Caco-2 (cell line): ENCODE results near the gene CREBBP. TPM values are rescaled to one million over a fixed set of nuclear protein-coding genes. Genes with fewer than 3 reads are reported as not detected.

Experiments used
- BruUV-seq: library from RNA; stranded (reverse); fragments of 400-500 nt; replicated peaks from 2 replicates; lab custom pipeline; 2021; lab: Mats Ljungman, UMichigan
- CTCF ChIA-PET: fragments of 300-600 bp; sonication (Branson Sonifier 250); formaldehyde crosslinking; loops from one replicate; lab custom pipeline; 2022; ENCODE audit warnings: antibody characterized with exemption; lab: Charles Lee
- POLR2A ChIA-PET: fragments of 300-600 bp; sonication (Branson Sonifier 250); formaldehyde crosslinking; loops from one replicate; lab custom pipeline; 2022; ENCODE audit warnings: antibody characterized with exemption; lab: Charles Lee
- DNase-seq, 2 experiments: peaks; one replicate each; pipeline versions ENCODE4 v3.0.0 to v3.0.0-alpha.2; 2020 to 2022
- H3K27me3 ChIP-seq: replicated peaks from 2 replicates; pipeline ENCODE4 v1.6.0; 2011; ENCODE audit warnings: low read length; ENCODE audit not compliant: control insufficient read depth, insufficient read depth
- H3K36me3 ChIP-seq: 2 replicates; pipeline ENCODE4 v1.5.1; 2011; ENCODE audit warnings: low read length; ENCODE audit not compliant: control insufficient read depth, insufficient read depth
- H3K4me1 ChIP-seq: fragments of 250-450 bp; sonication (Bioruptor Pico); 2 replicates; pipeline ENCODE4 v1.5.1; 2020; ENCODE audit warnings: mild to moderate bottlenecking
- H3K4me3 ChIP-seq: 2 replicates; pipeline ENCODE4 v1.5.1; 2011; ENCODE audit warnings: low read depth, mild to moderate bottlenecking, control low read depth, low read length
- H3K9me3 ChIP-seq: fragments of 250-450 bp; sonication (Bioruptor Pico); 2 replicates; pipeline ENCODE4 v1.5.1; 2020; ENCODE audit warnings: mild to moderate bottlenecking, moderate library complexity
- H3K27ac Mint-ChIP-seq: one replicate; pipeline ENCODE4 v1.8.0; 2022; ENCODE audit warnings: mixed read lengths; ENCODE audit not compliant: unreplicated experiment
- H3K27me3 Mint-ChIP-seq: one replicate; pipeline ENCODE4 v1.8.0; 2022; ENCODE audit warnings: mixed read lengths; ENCODE audit not compliant: insufficient read depth, unreplicated experiment
- H3K36me3 Mint-ChIP-seq: one replicate; pipeline ENCODE4 v1.8.0; 2022; ENCODE audit warnings: mild to moderate bottlenecking, mixed read lengths; ENCODE audit not compliant: insufficient read depth, unreplicated experiment
- H3K4me1 Mint-ChIP-seq: one replicate; pipeline ENCODE4 v1.8.0; 2022; ENCODE audit warnings: low read depth, mixed read lengths; ENCODE audit not compliant: unreplicated experiment
- H3K4me3 Mint-ChIP-seq: one replicate; pipeline ENCODE4 v1.8.0; 2022; ENCODE audit warnings: mild to moderate bottlenecking, moderate library complexity, mixed read lengths; ENCODE audit not compliant: unreplicated experiment
- H3K9me3 Mint-ChIP-seq: one replicate; pipeline ENCODE4 v1.8.0; 2022; ENCODE audit warnings: mixed read lengths; ENCODE audit not compliant: unreplicated experiment
- CTCF ChIP-seq, 2 experiments: fragments of 200-600 bp in 1 of 2; IDR thresholded peaks; 1 replicate in 1 of 2; 2 replicates in 1 of 2; pipeline versions ENCODE4 v1.5.1 to v1.8.0; 2011 to 2022; ENCODE audit warnings: antibody characterized with exemption in 1 of 2, control low read depth in 1 of 2, inconsistent platforms in 1 of 2, low read depth in 1 of 2, low read length in 1 of 2, mild to moderate bottlenecking in 1 of 2, moderate library complexity in 1 of 2; ENCODE audit not compliant: insufficient read depth in 1 of 2, severe bottlenecking in 1 of 2, unreplicated experiment in 1 of 2
- intact Hi-C: fragments of 100-400 bp; cut with micrococcal nuclease; formaldehyde crosslinking; loops from one replicate; pipeline ENCODE4 v1.10.0; 2022; ENCODE audit not compliant: unreplicated experiment
- total RNA-seq: library from RNA; stranded (reverse); gene quantifications from 2 replicates; pipeline ENCODE4 v1.2.3, GENCODE V29; 2022

CREBBP gene
- total RNA-seq, 1 experiment from 2014 or later: 65.3 TPM

DNA sequence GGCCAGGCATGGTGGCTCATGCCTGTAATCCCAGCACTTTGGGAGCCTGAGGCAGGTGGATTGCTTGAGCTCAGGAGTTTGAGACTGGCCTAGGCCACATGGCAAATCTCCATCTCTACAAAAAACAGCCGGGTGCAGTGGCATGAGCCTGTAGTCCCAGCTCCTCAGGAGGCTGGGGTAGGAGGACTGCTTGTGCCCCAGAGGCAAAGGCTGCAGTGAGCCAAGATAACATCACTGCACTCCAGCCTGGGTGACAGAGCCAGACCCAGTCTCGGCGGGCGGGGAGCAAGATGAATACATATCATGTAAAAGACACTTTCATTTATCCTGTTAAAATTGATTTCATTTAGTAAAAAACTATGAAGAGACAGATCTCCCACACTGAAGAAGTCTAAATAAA lies 54.6 kb downstream of the CREBBP start:
- no peaks in the 10 kb centered on the region for H3K9me3 Mint-ChIP-seq
- peaks cover 25% of the 10 kb centered on the region for H3K36me3 Mint-ChIP-seq
- H3K4me1 Mint-ChIP-seq: peaks cover 9% of the 10 kb centered on the region
- no peak overlapping the region for H3K4me3 ChIP-seq
- intact Hi-C loops: no loop called here
- H3K27ac Mint-ChIP-seq: no peak overlapping the region
- BruUV-seq: no TSS peak
- CTCF ChIA-PET: no interaction called here
- H3K4me3 Mint-ChIP-seq: no peak overlapping the region
- no peaks in the 10 kb centered on the region for H3K36me3 ChIP-seq
- H3K27me3 ChIP-seq: no peaks in the 10 kb centered on the region
- no peak for DNase-seq
- POLR2A ChIA-PET: no interaction called here
- H3K9me3 ChIP-seq: no peaks in the 10 kb centered on the region
- no peaks in the 10 kb centered on the region for H3K4me1 ChIP-seq
- no peak for TF ChIP-seq CTCF (IDR thresholded peaks at IDR 0.05; ENCODE audit: insufficient read depth in 1 of 2, low read depth in 1 of 2, low read length in 1 of 2, severe bottlenecking in 1 of 2, unreplicated experiment in 1 of 2)
- H3K27me3 Mint-ChIP-seq: no peaks in the 10 kb centered on the region

GRCh38 chr16:3825103-3825502 lies 55.4 kb downstream of the CREBBP start:
- H3K36me3 Mint-ChIP-seq: peaks cover 22% of the 10 kb centered on the region
- H3K36me3 ChIP-seq: no peaks in the 10 kb centered on the region
- no TSS peak for BruUV-seq
- peaks cover 7% of the 10 kb centered on the region for H3K4me1 Mint-ChIP-seq
- H3K27me3 Mint-ChIP-seq: no peaks in the 10 kb centered on the region
- DNase-seq: no peak
- no peaks in the 10 kb centered on the region for H3K9me3 ChIP-seq
- no peaks in the 10 kb centered on the region for H3K4me1 ChIP-seq
- H3K27ac Mint-ChIP-seq: no peak overlapping the region
- H3K27me3 ChIP-seq: no peaks in the 10 kb centered on the region
- ChIA-PET CTCF (no interaction called here), POLR2A (no interaction called here)
- H3K9me3 Mint-ChIP-seq: no peaks in the 10 kb centered on the region
- no peak for TF ChIP-seq CTCF (IDR thresholded peaks at IDR 0.05; ENCODE audit: insufficient read depth in 1 of 2, low read depth in 1 of 2, low read length in 1 of 2, severe bottlenecking in 1 of 2, unreplicated experiment in 1 of 2)
- H3K4me3 ChIP-seq: no peak overlapping the region
- no peak overlapping the region for H3K4me3 Mint-ChIP-seq
- intact Hi-C loops: no loop called here

DNA sequence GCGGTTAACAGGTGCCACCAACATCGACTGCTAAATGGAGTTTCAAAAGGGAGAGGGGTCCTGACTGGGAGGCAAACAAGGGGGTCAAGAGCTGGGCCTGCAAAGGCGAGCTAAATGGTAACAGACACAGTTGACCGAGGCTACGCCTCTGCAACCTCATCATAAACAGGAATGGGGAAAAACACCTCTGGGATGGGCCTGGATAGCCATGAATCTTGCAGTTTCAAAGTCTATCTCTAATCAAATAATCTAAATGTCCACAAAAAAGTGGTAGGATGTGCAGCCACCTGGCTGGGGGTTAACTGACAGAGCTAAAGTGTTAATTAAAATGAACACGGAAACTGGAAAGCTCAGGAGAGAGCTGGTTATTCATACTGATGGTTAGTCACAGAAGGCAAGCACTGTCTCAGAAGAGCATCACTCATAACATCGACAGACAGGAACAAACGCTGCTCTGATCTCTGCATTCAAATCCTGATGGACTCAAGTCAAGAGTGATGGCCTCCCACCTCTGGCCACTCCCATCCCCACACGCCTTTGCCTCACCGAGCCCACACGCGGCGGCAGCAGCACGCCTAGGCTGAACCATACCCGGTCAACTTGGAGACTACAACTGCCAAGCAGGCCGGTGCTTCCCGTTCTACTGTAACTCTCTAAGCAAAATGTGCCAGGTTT lies 56.3 kb downstream of the CREBBP start:
- Mint-ChIP-seq H3K27ac (no peak overlapping the region), H3K4me3 (no peak overlapping the region), H3K36me3 (peaks cover 15% of the 10 kb centered on the region), H3K9me3 (no peaks in the 10 kb centered on the region), H3K27me3 (no peaks in the 10 kb centered on the region), H3K4me1 (no peaks in the 10 kb centered on the region)
- POLR2A ChIA-PET: no interaction called here
- CTCF ChIA-PET: no interaction called here
- intact Hi-C loops: no loop called here
- no peak overlapping the region for H3K4me3 ChIP-seq
- no peak for TF ChIP-seq CTCF (IDR thresholded peaks at IDR 0.05; ENCODE audit: insufficient read depth in 1 of 2, low read depth in 1 of 2, low read length in 1 of 2, severe bottlenecking in 1 of 2, unreplicated experiment in 1 of 2)
- no peak for DNase-seq
- H3K9me3 ChIP-seq: no peaks in the 10 kb centered on the region
- no peaks in the 10 kb centered on the region for H3K36me3 ChIP-seq
- no peaks in the 10 kb centered on the region for H3K4me1 ChIP-seq
- no peaks in the 10 kb centered on the region for H3K27me3 ChIP-seq
- no TSS peak for BruUV-seq
